Fibroblast of peridontal ligament (primary cell): ENCODE data around the gene LDB1.

Experiments
- DNase-seq: peaks from one replicate; pipeline ENCODE4 v3.0.0-alpha.2; 2010; ENCODE audit errors: extremely low read depth

The LDB1 gene

DNA sequence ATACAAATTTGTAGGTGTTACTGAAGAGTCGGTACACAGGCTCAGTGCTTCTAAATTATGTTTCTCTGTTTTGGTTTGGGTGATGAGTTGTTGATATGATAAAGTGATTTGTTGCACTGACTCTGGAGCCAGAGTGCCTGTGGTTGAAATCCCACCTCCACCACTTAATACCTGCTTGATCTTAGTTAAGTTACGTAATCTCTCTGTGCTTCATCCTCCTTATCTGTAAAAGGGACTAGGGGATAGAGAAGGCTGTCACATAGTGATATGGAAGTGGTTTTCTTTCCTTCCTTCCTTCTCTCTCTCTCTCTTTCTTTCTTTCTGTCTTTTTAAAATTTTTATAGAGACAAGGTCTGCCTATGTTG is 55.7 kb downstream of the LDB1 start:
- DNase-seq, result no peak

DNA sequence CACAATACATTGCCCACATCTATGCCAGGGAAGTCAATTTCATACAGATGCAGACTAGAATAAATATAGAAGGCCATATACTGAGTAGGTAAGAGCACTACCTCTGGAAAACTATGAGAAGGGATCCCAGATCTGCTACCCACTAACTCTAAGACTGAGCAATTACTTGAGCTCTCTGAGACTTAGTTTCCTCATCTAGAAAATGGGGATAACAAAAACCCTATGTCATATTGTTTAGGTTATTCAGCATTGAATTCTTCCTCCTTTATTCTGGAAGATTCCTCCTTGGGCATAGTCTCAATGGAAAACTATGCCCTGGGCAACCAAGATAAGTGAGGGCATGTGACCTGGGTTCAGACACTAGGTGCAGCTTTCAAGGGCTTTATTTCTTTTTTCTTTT is 60.2 kb downstream of the LDB1 start:
- no peak for DNase-seq
